GM12875 (cell line): Measurements from ENCODE around the gene MCF2L.
"Not testable (repeated sequence)": the region's sequence is repeated elsewhere in the genome, so short reads cannot be mapped to it uniquely, and the experiment has no call there.

ENCODE experiments used
- H3K4me3 ChIP-seq: one replicate; pipeline ENCODE4 v1.5.1; 2011; ENCODE audit warnings: low read depth, low read length, control low read depth
- CTCF ChIP-seq: IDR thresholded peaks from 2 replicates; pipeline ENCODE4 v1.5.1; 2011; ENCODE audit warnings: low read depth, mild to moderate bottlenecking, control low read depth, inconsistent platforms, low read length, moderate library complexity, borderline replicate concordance; ENCODE audit not compliant: insufficient read depth

MCF2L gene

GRCh38 chr13:113052971-113053370, 84.0 kb downstream of the MCF2L start:
- TF ChIP-seq CTCF = no peak
- H3K4me3 ChIP-seq = no peak overlapping the region

DNA sequence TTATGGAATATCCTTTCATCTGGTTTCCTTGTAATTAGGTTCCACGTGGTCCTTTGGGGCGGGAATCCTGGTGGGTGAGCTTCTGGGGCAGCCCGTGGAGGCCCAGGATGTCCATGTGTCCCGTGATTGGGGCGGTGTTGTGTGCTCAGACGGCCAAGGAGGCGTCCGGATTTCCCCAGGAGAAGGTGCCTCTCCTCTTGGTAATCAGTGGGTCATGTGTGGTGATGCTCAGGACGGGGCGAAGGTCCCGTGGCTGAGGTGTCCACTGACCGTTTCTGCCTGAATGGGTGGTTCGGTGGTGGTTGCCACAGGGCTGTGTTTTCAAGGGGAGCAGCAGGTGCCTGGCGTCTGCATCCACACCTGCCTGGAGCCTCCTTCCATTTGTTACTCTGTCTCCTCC, 84.4 kb downstream of the MCF2L start:
- H3K4me3 ChIP-seq = no peak overlapping the region
- no peak for TF ChIP-seq CTCF

GRCh38 chr13:113053801-113054604, 85.0 kb downstream of the MCF2L start:
- no peak overlapping the region for H3K4me3 ChIP-seq
- no peak for TF ChIP-seq CTCF

- H3K4me3 ChIP-seq = no peak overlapping the region
- no peak for TF ChIP-seq CTCF
These were observed 88.1 kb downstream of the MCF2L start for GRCh38 chr13:113057084-113057483.

- H3K4me3 ChIP-seq = not testable (repeated sequence)
These were observed 88.5 kb downstream of the MCF2L start for GRCh38 chr13:113057559-113057958.

DNA sequence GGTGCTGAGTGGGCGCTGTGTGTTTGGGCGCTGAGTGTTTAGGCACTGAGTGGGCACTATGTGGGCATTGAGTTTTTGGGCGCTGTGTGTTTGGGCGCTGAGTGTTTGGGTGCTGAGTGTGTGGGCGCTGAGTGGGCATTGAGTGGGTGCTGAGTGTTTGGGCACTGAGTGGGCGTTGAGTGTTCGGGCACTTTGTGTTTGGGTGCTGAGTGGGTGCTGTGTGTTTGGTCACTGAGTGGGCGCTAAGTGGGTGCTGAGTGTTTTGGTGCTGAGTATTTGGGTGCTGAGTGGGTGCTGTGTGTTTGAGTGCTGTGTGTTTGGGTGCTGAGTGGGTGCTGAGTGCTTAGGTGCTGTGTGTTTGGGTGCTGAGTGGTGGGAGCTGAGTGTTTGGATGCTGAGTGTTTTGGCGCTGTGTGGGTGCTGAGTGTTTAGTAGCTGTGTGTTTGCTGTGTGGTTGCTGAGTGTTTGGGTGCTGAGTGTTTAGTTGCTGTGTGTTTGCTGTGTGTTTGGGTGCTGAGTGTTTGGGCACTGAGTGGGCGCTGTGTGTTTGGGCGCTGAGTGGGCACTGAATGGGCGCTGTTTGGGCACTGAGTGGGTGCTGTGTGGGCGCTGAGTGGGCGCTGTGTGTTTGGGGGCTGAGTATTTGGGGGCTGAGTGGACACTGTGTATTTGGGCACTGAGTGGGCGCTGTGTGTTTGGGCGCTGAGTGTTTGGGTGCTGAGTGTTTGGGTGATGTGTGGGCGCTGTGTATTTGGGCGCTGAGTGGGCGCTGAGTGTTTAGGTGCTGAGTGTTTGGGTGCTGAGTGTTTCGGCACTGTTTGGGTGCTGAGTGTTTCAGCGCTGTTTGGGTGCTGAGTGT, 89.3 kb downstream of the MCF2L start:
- H3K4me3 ChIP-seq = no peak overlapping the region
- TF ChIP-seq CTCF = no peak

DNA sequence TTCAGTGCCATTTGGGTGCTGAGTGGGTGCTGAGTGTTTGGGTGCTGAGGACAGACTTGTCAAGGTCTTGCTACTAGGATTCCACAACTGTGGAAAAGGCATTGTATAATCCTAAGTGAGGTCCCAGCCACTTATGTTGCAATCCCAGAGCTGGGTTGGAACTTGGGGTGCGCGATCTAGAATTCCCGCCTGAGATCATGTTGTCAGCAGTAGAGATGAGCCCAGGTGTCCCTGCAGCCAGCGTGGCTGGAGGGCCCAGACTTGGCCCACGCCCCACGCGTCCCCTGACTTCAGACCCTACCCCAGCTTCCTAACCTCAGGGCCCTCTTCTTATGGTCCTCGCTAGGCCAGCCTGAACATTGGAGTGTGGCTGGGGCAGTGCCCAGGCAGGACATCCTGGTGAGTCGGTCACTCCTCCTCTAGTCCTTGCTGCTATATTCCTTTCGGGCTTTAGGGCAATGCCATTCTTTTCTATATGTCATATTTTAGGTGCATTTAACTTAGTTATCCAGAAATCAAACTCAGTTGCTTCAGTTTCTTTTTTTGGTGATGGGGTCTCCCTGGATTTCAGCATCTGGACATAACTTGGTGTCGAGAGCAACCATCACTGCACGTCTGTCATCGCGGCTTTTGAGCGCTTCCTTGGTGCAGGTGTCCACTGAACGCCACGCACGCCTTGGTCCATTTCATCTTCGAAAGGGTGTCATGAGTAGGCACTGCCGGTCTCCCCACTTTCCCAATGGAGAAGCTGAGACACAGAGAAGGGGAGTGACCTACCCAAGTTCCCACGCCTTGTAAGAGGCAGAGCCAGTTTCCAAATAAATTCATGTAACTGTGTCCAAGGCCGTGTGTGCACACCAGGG, 90.2 kb downstream of the MCF2L start:
- no peak for TF ChIP-seq CTCF
- no peak overlapping the region for H3K4me3 ChIP-seq
